Common myeloid progenitor, CD34-positive (primary cell): ENCODE data around the gene NLRP3.

ENCODE experiments used
- CTCF ChIA-PET: fragments of 350-600 bp; sonication (Branson Sonifier 250); formaldehyde crosslinking; loops from one replicate; lab custom pipeline; 2021; ENCODE audit warnings: antibody characterized with exemption; lab: Charles Lee
- POLR2A ChIA-PET: fragments of 350-600 bp; sonication (Branson Sonifier 250); formaldehyde crosslinking; loops from one replicate; lab custom pipeline; 2021; ENCODE audit warnings: antibody characterized with exemption; lab: Charles Lee
- DNase-seq, 3 donors: peaks; one replicate each; pipeline versions ENCODE4 v3.0.0 to v3.0.0-alpha.2; 2013
- H3K27ac ChIP-seq, 2 experiments: 1 replicate in 1 of 2; 2 replicates in 1 of 2; pipeline ENCODE4 v1.7.0; 2013; ENCODE audit warnings: inconsistent platforms in 2 of 2, low read length in 2 of 2, mild to moderate bottlenecking in 2 of 2, low read depth in 1 of 2, moderate library complexity in 1 of 2; ENCODE audit not compliant: severe bottlenecking in 2 of 2, insufficient read depth in 1 of 2, poor library complexity in 1 of 2
- H3K27me3 ChIP-seq, 5 experiments: replicated peaks in 2 of 5; 1 replicate in 3 of 5; 2 replicates in 2 of 5; pipeline versions ENCODE4 v1.6.1 to v1.7.0; 2013; ENCODE audit warnings: low read length in 4 of 5, mild to moderate bottlenecking in 2 of 5, moderate library complexity in 2 of 5, inconsistent platforms in 1 of 5; ENCODE audit not compliant: insufficient read depth in 5 of 5, control insufficient read depth in 4 of 5
- H3K36me3 ChIP-seq, 4 experiments: 1 replicate in 2 of 4; 2 replicates in 2 of 4; pipeline versions ENCODE4 v1.6.1 to v1.7.0; 2013; ENCODE audit warnings: low read length in 3 of 4, control low read depth in 1 of 4, mild to moderate bottlenecking in 1 of 4; ENCODE audit not compliant: control insufficient read depth in 4 of 4, insufficient read depth in 4 of 4
- H3K4me1 ChIP-seq, 4 experiments: 1 replicate in 3 of 4; 2 replicates in 1 of 4; pipeline versions ENCODE4 v1.6.1 to v1.7.1; 2013; ENCODE audit warnings: low read length in 3 of 4, mild to moderate bottlenecking in 3 of 4, control low read depth in 1 of 4, inconsistent platforms in 1 of 4, moderate library complexity in 1 of 4; ENCODE audit not compliant: control insufficient read depth in 4 of 4, insufficient read depth in 4 of 4; ENCODE audit errors: control extremely low read depth in 1 of 4
- H3K4me3 ChIP-seq, 7 experiments: 1 replicate in 4 of 7; 2 replicates in 3 of 7; pipeline versions ENCODE4 v1.5.1 to v1.7.0; 2013; ENCODE audit warnings: mild to moderate bottlenecking in 7 of 7, low read length in 6 of 7, moderate library complexity in 6 of 7, inconsistent platforms in 2 of 7, low read depth in 2 of 7, control low read depth in 1 of 7; ENCODE audit not compliant: insufficient read depth in 4 of 7, control insufficient read depth in 1 of 7; ENCODE audit errors: extremely low read depth in 1 of 7
- H3K9me3 ChIP-seq, 5 experiments: 1 replicate in 4 of 5; 2 replicates in 1 of 5; pipeline versions ENCODE4 v1.6.1 to v1.7.1; 2013; ENCODE audit warnings: low read length in 4 of 5, mild to moderate bottlenecking in 2 of 5, inconsistent platforms in 1 of 5, low read depth in 1 of 5, moderate library complexity in 1 of 5; ENCODE audit not compliant: control insufficient read depth in 4 of 5, insufficient read depth in 2 of 5; ENCODE audit errors: control extremely low read depth in 1 of 5
- WGBS: methylation state at CpG from one replicate; pipeline ENCODE4 v1.1.5; 2013; ENCODE audit not compliant: insufficient coverage; 5-methylcytosine and 5-hydroxymethylcytosine counted together

The NLRP3 gene

DNA sequence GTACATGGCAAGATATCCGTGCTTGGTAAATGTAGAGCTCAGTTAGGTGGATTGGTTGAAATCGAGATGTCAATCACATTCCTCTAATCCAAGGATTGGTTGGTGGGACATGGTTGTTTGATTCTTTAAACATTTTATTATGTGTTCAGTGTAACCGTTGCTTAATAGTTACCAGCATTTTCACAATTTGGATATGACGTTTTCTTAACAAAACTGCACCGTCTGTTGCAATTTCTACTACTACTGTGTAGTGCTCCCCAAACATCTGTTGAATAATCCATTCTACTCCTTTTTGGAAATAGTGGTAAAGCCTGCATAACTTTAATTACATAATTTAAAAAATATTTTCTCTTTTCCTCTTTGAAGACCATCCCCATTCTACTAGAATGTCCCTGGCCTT lies 25.6 kb downstream of the NLRP3 start:
- H3K27me3 ChIP-seq = no peaks in the 10 kb centered on the region
- WGBS = 83% methylated on average over 3 of the region's 5 CpGs
- H3K9me3 ChIP-seq = no peaks in the 10 kb centered on the region
- peaks cover 23 to 87% (median 64%) of the 10 kb centered on the region in 4 experiments for H3K36me3 ChIP-seq
- H3K27ac ChIP-seq = no peak overlapping the region
- CTCF ChIA-PET = interaction anchor here (1.2 to 3.7 kb wide), 4 partner anchors 10 to 69 kb away, joined by 3 to 13 read pairs (median 4); no protein-coding TSS in a partner anchor
- POLR2A ChIA-PET = no interaction called here
- peaks cover 0 to 4% (median 0%) of the 10 kb centered on the region in 4 experiments for H3K4me1 ChIP-seq
- no peak for DNase-seq
- H3K4me3 ChIP-seq = no peak overlapping the region

DNA sequence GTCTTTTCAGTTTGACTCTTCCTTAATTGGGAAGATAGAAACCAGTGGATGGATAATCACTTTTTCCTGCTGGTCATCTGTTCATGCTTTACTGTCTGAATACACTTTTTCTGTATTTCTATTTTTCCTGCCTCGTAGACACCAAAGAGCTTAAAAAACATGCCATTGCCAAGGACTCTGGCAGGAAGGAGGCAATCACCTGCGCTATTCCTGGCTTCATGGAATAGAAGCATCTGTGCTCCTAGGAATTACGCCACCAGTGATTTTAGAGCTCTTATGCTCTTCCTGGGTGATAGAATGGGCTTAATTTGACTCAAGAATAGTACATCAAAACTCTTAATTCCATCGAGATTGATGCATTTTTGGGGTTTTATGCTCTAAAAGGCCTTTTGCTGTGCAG lies 26.2 kb downstream of the NLRP3 start:
- peaks cover 23 to 87% (median 63%) of the 10 kb centered on the region in 4 experiments for H3K36me3 ChIP-seq
- no peak overlapping the region for H3K27ac ChIP-seq
- H3K4me1 ChIP-seq = peaks cover 0 to 4% (median 0%) of the 10 kb centered on the region in 4 experiments
- WGBS = 80% methylated on average over 3 of the region's 4 CpGs
- CTCF ChIA-PET = interaction anchor here (1.2 to 3.7 kb wide), 4 partner anchors 10 to 69 kb away, joined by 3 to 13 read pairs (median 4); no protein-coding TSS in a partner anchor
- no peaks in the 10 kb centered on the region for H3K27me3 ChIP-seq
- POLR2A ChIA-PET = no interaction called here
- no peaks in the 10 kb centered on the region for H3K9me3 ChIP-seq
- DNase-seq = no peak
- no peak overlapping the region for H3K4me3 ChIP-seq

DNA sequence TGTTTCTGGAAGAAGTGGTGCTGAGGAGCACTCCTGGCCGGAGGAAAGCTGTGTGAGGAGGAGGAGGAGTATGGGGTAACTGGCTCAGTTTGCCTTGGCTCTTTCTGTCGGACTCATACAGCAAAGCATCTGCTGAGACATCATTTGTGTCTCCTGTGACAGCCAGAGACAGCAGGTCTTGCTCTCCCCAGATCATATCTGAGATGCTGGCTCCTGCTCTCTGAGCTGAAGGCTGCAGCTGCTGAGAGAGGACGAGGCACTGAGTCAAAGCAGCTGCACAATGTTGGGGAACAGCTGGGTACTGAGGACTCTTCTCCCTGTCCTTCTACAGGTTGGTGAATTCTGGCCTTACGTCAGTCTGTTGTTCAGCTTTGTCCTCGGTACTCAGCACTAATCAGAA lies 27.7 kb downstream of the NLRP3 start:
- H3K36me3 ChIP-seq = peaks cover 25 to 82% (median 59%) of the 10 kb centered on the region in 4 experiments
- H3K27ac ChIP-seq = no peak overlapping the region
- H3K4me3 ChIP-seq = no peak overlapping the region
- no peaks in the 10 kb centered on the region for H3K27me3 ChIP-seq
- POLR2A ChIA-PET = no interaction called here
- WGBS = 98% methylated on average over 5 of the region's 5 CpGs
- CTCF ChIA-PET = interaction anchor here (1.0 to 1.6 kb wide), 4 partner anchors 9 to 54 kb away, joined by 3 to 4 read pairs (median 3); no protein-coding TSS in a partner anchor
- peaks cover 0 to 2% (median 0%) of the 10 kb centered on the region in 4 experiments for H3K4me1 ChIP-seq
- H3K9me3 ChIP-seq = no peaks in the 10 kb centered on the region
- DNase-seq = no peak

DNA sequence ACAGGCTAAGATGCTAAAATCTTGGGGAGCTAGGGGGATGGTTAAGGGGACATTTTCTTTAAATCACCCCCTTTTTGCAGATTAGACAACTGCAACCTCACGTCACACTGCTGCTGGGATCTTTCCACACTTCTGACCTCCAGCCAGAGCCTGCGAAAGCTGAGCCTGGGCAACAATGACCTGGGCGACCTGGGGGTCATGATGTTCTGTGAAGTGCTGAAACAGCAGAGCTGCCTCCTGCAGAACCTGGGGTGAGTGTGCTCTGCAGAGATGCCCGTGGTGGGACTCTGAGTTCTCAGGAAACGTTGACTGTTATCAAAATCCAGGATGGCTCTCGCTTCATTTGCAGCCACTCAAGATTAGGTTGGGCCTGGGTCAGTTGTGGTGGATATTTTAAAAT lies 28.6 kb downstream of the NLRP3 start:
- no peak for DNase-seq
- CTCF ChIA-PET = interaction anchor here (1.0 to 1.1 kb wide), 2 partner anchors 12 to 54 kb away, joined by 3 read pairs; no protein-coding TSS in a partner anchor
- Histone ChIP-seq H3K36me3 (peaks cover 29 to 81% (median 54%) of the 10 kb centered on the region in 4 experiments), H3K27me3 (no peaks in the 10 kb centered on the region), H3K4me1 (peaks cover 0 to 2% (median 0%) of the 10 kb centered on the region in 4 experiments), H3K4me3 (no peak overlapping the region), H3K27ac (no peak overlapping the region), H3K9me3 (no peaks in the 10 kb centered on the region)
- POLR2A ChIA-PET = no interaction called here
- 98% methylated on average over 4 of the region's 6 CpGs for WGBS

DNA sequence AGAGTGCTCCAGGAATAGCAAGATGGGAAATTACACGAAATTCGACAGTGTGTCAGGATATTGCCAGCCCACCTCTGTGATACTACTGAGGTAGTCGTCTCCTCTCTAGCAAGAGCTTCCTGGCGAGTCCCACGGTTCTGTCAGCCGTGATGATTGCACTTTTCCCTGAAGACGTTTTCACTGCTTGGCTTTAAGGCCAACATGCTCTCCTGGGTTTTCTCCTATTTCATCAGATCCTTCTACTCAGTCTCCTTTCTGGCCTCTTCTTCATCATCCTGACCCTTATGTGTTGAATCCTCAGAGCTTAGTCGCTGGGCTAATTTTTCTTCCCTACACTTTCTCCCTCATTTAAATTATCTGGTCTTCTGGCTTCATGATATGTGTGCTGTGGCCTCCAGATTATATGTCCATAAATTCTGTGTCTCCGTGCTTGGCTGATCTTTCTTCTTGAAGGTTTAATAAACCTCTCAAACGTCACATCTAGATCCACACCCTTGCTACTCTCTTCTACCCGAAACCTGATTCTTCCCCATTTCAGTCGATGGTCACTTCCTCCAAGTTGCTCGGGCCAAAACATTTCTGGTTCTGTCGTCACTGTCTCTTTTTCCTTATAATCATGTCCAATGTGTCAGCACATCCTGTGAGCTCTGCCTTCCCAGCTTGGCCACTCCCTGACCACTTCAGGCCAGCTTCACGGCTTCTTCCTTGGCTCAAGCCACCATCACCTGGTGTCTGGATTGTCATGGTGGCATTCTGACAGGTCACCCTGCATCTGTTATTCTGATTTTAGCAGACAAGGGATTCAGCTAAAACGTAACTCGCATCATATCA lies 29.8 kb downstream of the NLRP3 start:
- no peak overlapping the region for H3K4me3 ChIP-seq
- 86% methylated on average over 15 of the region's 17 CpGs for WGBS
- no peak for DNase-seq
- no peaks in the 10 kb centered on the region for H3K9me3 ChIP-seq
- peaks cover 0 to 2% (median 0%) of the 10 kb centered on the region in 4 experiments for H3K4me1 ChIP-seq
- CTCF ChIA-PET = interaction anchor here (1.2 to 1.5 kb wide), 2 partner anchors 12 to 71 kb away, joined by 3 to 4 read pairs; no protein-coding TSS in a partner anchor
- no peaks in the 10 kb centered on the region for H3K27me3 ChIP-seq
- H3K27ac ChIP-seq = no peak overlapping the region
- peaks cover 25 to 74% (median 49%) of the 10 kb centered on the region in 4 experiments for H3K36me3 ChIP-seq
- POLR2A ChIA-PET = no interaction called here

DNA sequence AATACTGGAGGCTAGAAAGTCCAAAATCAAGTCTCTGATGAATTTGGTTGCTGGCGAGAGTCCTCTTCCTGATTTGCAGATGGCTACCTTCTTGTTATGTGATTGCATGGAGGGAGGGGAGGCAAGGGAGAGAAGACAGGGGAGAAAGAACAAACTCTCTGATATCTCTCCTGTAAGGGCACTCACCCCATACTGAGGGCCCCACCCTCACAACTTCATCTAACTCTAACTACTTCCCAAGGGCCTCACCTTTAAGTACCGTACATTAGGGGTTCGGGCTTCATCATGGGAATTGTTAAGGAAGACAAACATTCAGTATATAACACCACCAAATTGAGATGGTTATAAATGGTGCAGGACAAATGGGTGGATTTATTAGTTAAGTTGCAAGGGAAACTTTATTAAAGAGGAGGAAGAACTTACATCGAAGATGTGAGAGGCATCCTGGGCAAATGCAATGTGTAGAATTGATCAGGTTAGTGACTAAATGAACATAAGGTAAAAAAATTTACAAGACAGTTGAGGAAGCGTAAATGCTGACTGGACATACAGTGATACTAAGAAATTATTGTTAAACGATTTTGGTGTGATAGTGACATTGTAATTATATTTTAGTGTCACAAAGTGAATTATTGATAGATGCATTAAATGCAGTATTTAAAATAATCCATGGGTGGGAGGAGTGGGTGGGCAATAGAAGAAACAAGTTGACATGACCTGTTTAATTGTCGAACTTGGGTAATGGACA lies 31.4 kb downstream of the NLRP3 start:
- Histone ChIP-seq H3K27ac (peak overlapping the region in 1 of 2 experiments; percentile 71), H3K36me3 (peaks cover 21 to 73% (median 47%) of the 10 kb centered on the region in 4 experiments), H3K27me3 (no peaks in the 10 kb centered on the region), H3K4me3 (peak overlapping the region in 2 of 7 experiments; percentile 64 to 73), H3K4me1 (peaks cover 0 to 2% (median 0%) of the 10 kb centered on the region in 4 experiments), H3K9me3 (no peaks in the 10 kb centered on the region)
- DNase-seq = no peak
- POLR2A ChIA-PET = interaction anchor here (0.6 kb wide), 1 partner anchor 57 kb away, joined by 4 read pairs; no protein-coding TSS in a partner anchor
- 100% methylated on average over 1 of the region's 7 CpGs for WGBS
- CTCF ChIA-PET = interaction anchor here (0.9 to 1.2 kb wide), 2 partner anchors 9 to 73 kb away, joined by 3 read pairs; no protein-coding TSS in a partner anchor
